HepG2 (cell line): ENCODE data around the gene CYRIA. TPM values are rescaled to one million over a fixed set of nuclear protein-coding genes. Genes with fewer than 3 reads are reported as not detected.
A peak's percentile ranks its signal among the peaks of the same experiment; 100 is the strongest.

Source experiments
- ATAC-seq: fragments of 200-7000 bp; cut with Tn5 transposase; 3 replicates; pipeline ENCODE4 v1.9.1; 2020; ENCODE audit warnings: mild to moderate bottlenecking, moderate library complexity
- BruUV-seq: library from RNA; stranded (reverse); fragments of 400-500 nt; replicated peaks from 2 replicates; lab custom pipeline; 2021; lab: Mats Ljungman, UMichigan
- CTCF ChIA-PET: fragments of 300-600 bp; formaldehyde crosslinking; extraction: SDS; loops from one replicate; lab custom pipeline; 2021; ENCODE audit warnings: low total read pairs, inconsistent platforms, low intra/inter-chr PET ratio; lab: Yijun Ruan, JAX
- POLR2A ChIA-PET: fragments of 350-600 bp; sonication (Branson Sonifier 250); formaldehyde crosslinking; loops from one replicate; lab custom pipeline; 2020; ENCODE audit warnings: antibody characterized with exemption, inconsistent platforms; lab: Yijun Ruan, JAX
- DNase-seq: peaks from one replicate; pipeline ENCODE4 v3.0.0-alpha.2; 2015; ENCODE audit warnings: low spot score
- FAIRE-seq: peaks from 3 replicates; lab custom pipeline; 2011; peaks lifted over from hg19 to GRCh38; lab: Jason Lieb, UNC
- H2AFZ ChIP-seq: one replicate; pipeline ENCODE4 v1.6.1; 2011; ENCODE audit warnings: low read length, inconsistent platforms
- H3K27ac ChIP-seq: fragments of 300-600 bp; 3 replicates; pipeline ENCODE4 v1.8.0; 2011; ENCODE audit warnings: mixed run types, mild to moderate bottlenecking, mixed read lengths, low read length, inconsistent platforms; ENCODE audit not compliant: insufficient read depth; ENCODE audit errors: extremely low read length
- H3K27me3 ChIP-seq, 2 experiments: fragments of 200-600 bp in 1 of 2; 2 replicates in 1 of 2; 3 replicates in 1 of 2; pipeline versions ENCODE4 v1.6.0 to v1.8.0; 2011; ENCODE audit warnings: low read length in 2 of 2, mild to moderate bottlenecking in 2 of 2, moderate library complexity in 2 of 2, inconsistent platforms in 1 of 2; ENCODE audit not compliant: insufficient read depth in 2 of 2, control insufficient read depth in 1 of 2
- H3K36me3 ChIP-seq, 2 experiments: fragments of 200-600 bp in 1 of 2; replicated peaks in 1 of 2; 2 replicates in 1 of 2; 3 replicates in 1 of 2; pipeline versions ENCODE4 v1.5.1 to v1.8.0; 2011; ENCODE audit warnings: low read length in 2 of 2, inconsistent platforms in 1 of 2; ENCODE audit not compliant: insufficient read depth in 2 of 2, control insufficient read depth in 1 of 2
- H3K4me1 ChIP-seq: 2 replicates; pipeline ENCODE4 v1.5.1; 2012; ENCODE audit warnings: low read length, inconsistent platforms; ENCODE audit not compliant: insufficient read depth
- H3K4me2 ChIP-seq: 2 replicates; pipeline ENCODE4 v1.6.0; 2011; ENCODE audit warnings: low read depth, low read length, inconsistent platforms
- H3K4me3 ChIP-seq, 3 experiments: fragments of 200-600 bp in 1 of 3; sonication (generic), shearing (Covaris generic) in 1 of 3; replicated peaks in 1 of 3; 2 replicates each; pipeline ENCODE4 v1.5.1; 2011 to 2016; ENCODE audit warnings: low read length in 3 of 3, inconsistent platforms in 2 of 3, low read depth in 2 of 3, mild to moderate bottlenecking in 2 of 3, control low read depth in 1 of 3, mixed read lengths in 1 of 3; ENCODE audit not compliant: insufficient read depth in 1 of 3
- H3K79me2 ChIP-seq: one replicate; pipeline ENCODE4 v1.6.1; 2011; ENCODE audit warnings: low read length, inconsistent platforms; ENCODE audit not compliant: insufficient read depth
- H3K9ac ChIP-seq: 2 replicates; pipeline ENCODE4 v1.6.0; 2011; ENCODE audit warnings: mild to moderate bottlenecking, low read depth, low read length, inconsistent platforms; ENCODE audit not compliant: insufficient read depth
- H3K9me3 ChIP-seq: 2 replicates; pipeline ENCODE4 v1.5.1; 2012; ENCODE audit warnings: mild to moderate bottlenecking, low read length
- H4K20me1 ChIP-seq: 2 replicates; pipeline ENCODE4 v1.6.0; 2011; ENCODE audit warnings: inconsistent platforms, mild to moderate bottlenecking, low read length, moderate library complexity; ENCODE audit not compliant: insufficient read depth
- MTA1 ChIP-seq: sonication (generic); formaldehyde crosslinking; IDR thresholded peaks from 2 replicates; pipeline ENCODE4 v1.4.0; 2020; ENCODE audit warnings: missing genetic modification reagents, mild to moderate bottlenecking, borderline replicate concordance
- NFE2L2 ChIP-seq: fragments of 150-350 bp; IDR thresholded peaks from 2 replicates; pipeline ENCODE4 v1.6.1; 2014; ENCODE audit warnings: low read length
- REL ChIP-seq: sonication (generic); formaldehyde crosslinking; conservative IDR thresholded peaks from 2 replicates; pipeline ENCODE4 v1.8.0; 2022; ENCODE audit warnings: mild to moderate bottlenecking, missing genetic modification reagents, moderate library complexity
- TAF15 ChIP-seq: fragments of 200-400 bp; formaldehyde crosslinking; IDR thresholded peaks from one replicate; pipeline ENCODE4 v1.6.1; 2018; ENCODE audit warnings: mild to moderate bottlenecking, low read depth, low read length; ENCODE audit not compliant: poor library complexity, severe bottlenecking
- TBX2 ChIP-seq: sonication (generic); formaldehyde crosslinking; IDR thresholded peaks from 2 replicates; pipeline ENCODE4 v1.5.0; 2020; ENCODE audit warnings: missing genetic modification reagents, mild to moderate bottlenecking, borderline replicate concordance
- ZNF501 ChIP-seq: sonication (generic); formaldehyde crosslinking; IDR thresholded peaks from 2 replicates; pipeline ENCODE4 v1.5.1; 2020; ENCODE audit warnings: mild to moderate bottlenecking, moderate library complexity, missing genetic modification reagents
- ZNF619 ChIP-seq: sonication (generic); formaldehyde crosslinking; IDR thresholded peaks from 2 replicates; pipeline ENCODE4 v1.4.0; 2020; ENCODE audit warnings: mild to moderate bottlenecking, missing genetic modification reagents
- ZNF75D ChIP-seq: sonication (generic); formaldehyde crosslinking; IDR thresholded peaks from 2 replicates; pipeline ENCODE4 v1.8.1; 2023; ENCODE audit warnings: missing genetic modification reagents, mild to moderate bottlenecking, borderline replicate concordance
- WGBS: methylation state at CpG from one replicate; pipeline ENCODE4 v1.1.6; 2017; ENCODE audit warnings: low lambda C conversion rate; 5-methylcytosine and 5-hydroxymethylcytosine counted together
- in situ Hi-C: cut with HindIII; loops from 2 replicates; pipeline ENCODE4 v1.10.0; 2017; ENCODE audit warnings: low pct_unique_long_range_greater_than_20kb; ENCODE audit not compliant: extremely low pct_ligation_motif_present
- intact Hi-C: fragments of 100-400 bp; cut with micrococcal nuclease; formaldehyde crosslinking; loops from one replicate; pipeline ENCODE4 v1.10.0; 2022; ENCODE audit not compliant: unreplicated experiment
- polyA plus RNA-seq, 8 experiments: library from polyadenylated mRNA; depleted of rRNA in 3 of 8; stranded (reverse) in 7 of 8; unstranded in 1 of 8; fragments of >200 nt; fragmentation: Illumina TruSeq in 4 of 8; extraction: Trizol in 4 of 8; gene quantifications; 2 replicates each; pipeline versions ENCODE4 v1.2.1 to v1.2.3, GENCODE V29; 2011 to 2016; ENCODE audit warnings: low read depth in 4 of 8, missing spikeins in 1 of 8, mixed read lengths in 1 of 8; ENCODE audit not compliant: insufficient read depth in 1 of 8
- total RNA-seq, 5 experiments: library from RNA; depleted of rRNA; stranded (reverse); fragments of >200 nt; fragmentation: Illumina TruSeq; extraction: Trizol; gene quantifications; 2 replicates each; pipeline ENCODE4 v1.2.3, GENCODE V29; 2016; ENCODE audit warnings: low read depth in 1 of 5
- TF ChIP-seq, protein P1 (sequence below): IDR thresholded peaks from 2 replicates; pipeline ENCODE4 v1.6.1; 2016; ENCODE audit warnings: missing biosample characterization, missing genetic modification reagents, low read depth
- TF ChIP-seq, protein P2 (sequence below): IDR thresholded peaks from 2 replicates; pipeline ENCODE4 v1.6.1; 2012; ENCODE audit warnings: low read length, improper control_type of control experiment
- TF ChIP-seq, protein P3 (sequence below): IDR thresholded peaks from 2 replicates; pipeline ENCODE4 v1.6.1; 2018; ENCODE audit warnings: missing genetic modification reagents, mild to moderate bottlenecking, missing compliant biosample characterization

The CYRIA gene
- total and polyA plus RNA-seq, 2 of the 13 experiments (the other 11 are each of a cell fraction or from before 2014, with no cell fraction given), result 0.09 TPM; not detected in 1

DNA sequence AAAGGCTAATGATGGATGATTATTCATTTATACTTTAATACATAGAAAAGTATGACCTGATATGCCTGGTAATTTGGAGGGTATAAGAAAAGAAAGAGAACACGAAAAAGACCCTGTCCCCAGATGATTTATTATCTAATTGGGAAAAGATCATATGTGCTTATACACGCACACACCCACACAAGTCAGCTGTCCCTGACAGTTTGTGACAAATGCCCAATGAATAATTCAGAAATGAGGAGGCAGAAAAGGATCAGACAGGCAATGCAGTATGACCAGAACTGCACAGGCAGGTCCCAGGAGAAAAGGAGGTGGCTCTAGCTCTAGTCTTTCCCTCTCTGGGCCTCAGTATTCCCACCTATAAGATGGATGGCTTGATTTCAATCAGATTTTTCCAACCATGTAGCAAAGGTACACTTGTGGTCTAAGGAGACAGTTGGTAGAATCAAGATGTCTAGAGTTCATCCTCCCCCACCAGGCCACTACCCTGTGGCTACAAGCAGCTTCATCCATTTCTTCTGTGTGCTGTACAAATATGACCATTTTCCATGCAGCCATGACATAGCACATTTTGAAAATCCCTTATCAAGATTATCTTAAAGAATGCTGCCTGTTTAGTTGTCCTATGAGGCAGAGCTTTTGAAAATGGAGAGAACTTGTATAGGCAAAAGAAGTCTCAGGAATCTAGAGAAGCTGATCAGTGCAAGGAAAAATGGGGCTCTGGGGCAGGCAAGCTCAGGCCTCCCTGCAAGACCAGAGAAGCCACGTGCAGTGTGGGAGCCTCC, 19.7 kb downstream of the CYRIA start:
- no peak for DNase-seq
- CTCF ChIA-PET, result no interaction called here
- intact Hi-C loops, result no loop called here
- TF ChIP-seq NFE2L2 (peak; percentile 50; the same call in 1 of the 2 replicates), TBX2 (no peak)
- TF ChIP-seq, all 625 proteins: peak for 1
- H2AFZ ChIP-seq, result no peak overlapping the region
- no peaks in the 10 kb centered on the region for H4K20me1 ChIP-seq
- H3K27me3 ChIP-seq, result no peaks in the 10 kb centered on the region
- 17% methylated on average over 3 of the region's 3 CpGs for WGBS
- FAIRE-seq (no peak), ATAC-seq (no peak)
- no peaks in the 10 kb centered on the region for H3K9me3 ChIP-seq
- H3K36me3 ChIP-seq, result no peaks in the 10 kb centered on the region
- no peak overlapping the region for H3K27ac ChIP-seq
- no peak overlapping the region for H3K9ac ChIP-seq
- H3K4me3 ChIP-seq, result no peak overlapping the region
- BruUV-seq, result no TSS peak
- POLR2A ChIA-PET, result no interaction called here
- no peaks in the 10 kb centered on the region for H3K79me2 ChIP-seq
- no peak overlapping the region for H3K4me2 ChIP-seq
- in situ Hi-C loops, result no loop called here
- H3K4me1 ChIP-seq, result no peaks in the 10 kb centered on the region

DNA sequence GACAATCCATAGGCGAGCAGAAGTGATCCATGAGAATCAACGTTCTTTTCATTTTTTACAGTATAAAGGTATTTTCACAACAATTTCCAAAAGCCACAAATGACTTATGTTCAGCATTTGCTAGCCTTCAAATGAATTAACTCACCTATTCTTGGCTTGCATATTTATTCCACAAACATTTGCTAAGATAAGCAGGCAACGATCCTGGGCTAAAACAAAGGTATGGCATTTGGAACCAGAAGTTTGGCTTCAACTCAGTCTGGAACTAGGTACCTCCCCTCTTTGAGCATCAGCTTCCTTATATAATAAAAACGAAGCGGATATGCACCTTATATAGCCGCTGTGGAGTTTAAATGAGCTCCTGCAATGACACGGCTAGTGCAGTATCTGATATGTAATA, 20.5 kb downstream of the CYRIA start:
- BruUV-seq, result no TSS peak
- H2AFZ ChIP-seq, result no peak overlapping the region
- 15% methylated on average over 7 of the region's 7 CpGs for WGBS
- no peaks in the 10 kb centered on the region for H3K4me1 ChIP-seq
- ATAC-seq (no peak), FAIRE-seq (no peak), DNase-seq (no peak)
- intact Hi-C loops, result no loop called here
- no peak overlapping the region for H3K4me2 ChIP-seq
- no peak overlapping the region for H3K27ac ChIP-seq
- no peaks in the 10 kb centered on the region for H3K36me3 ChIP-seq
- POLR2A ChIA-PET, result no interaction called here
- in situ Hi-C loops, result no loop called here
- H3K9me3 ChIP-seq, result no peaks in the 10 kb centered on the region
- H3K79me2 ChIP-seq, result no peaks in the 10 kb centered on the region
- no peaks in the 10 kb centered on the region for H4K20me1 ChIP-seq
- no peak overlapping the region for H3K4me3 ChIP-seq
- H3K27me3 ChIP-seq, result no peaks in the 10 kb centered on the region
- CTCF ChIA-PET, result no interaction called here
- H3K9ac ChIP-seq, result no peak overlapping the region
- TF ChIP-seq MTA1 (CRISPR knock-in tag) (no peak), ZNF619 (CRISPR knock-in tag) (no peak), TAF15 (no peak), REL (no peak), ZNF75D (CRISPR knock-in tag) (no peak), ZNF501 (no peak)
- TF ChIP-seq, protein P1, sequence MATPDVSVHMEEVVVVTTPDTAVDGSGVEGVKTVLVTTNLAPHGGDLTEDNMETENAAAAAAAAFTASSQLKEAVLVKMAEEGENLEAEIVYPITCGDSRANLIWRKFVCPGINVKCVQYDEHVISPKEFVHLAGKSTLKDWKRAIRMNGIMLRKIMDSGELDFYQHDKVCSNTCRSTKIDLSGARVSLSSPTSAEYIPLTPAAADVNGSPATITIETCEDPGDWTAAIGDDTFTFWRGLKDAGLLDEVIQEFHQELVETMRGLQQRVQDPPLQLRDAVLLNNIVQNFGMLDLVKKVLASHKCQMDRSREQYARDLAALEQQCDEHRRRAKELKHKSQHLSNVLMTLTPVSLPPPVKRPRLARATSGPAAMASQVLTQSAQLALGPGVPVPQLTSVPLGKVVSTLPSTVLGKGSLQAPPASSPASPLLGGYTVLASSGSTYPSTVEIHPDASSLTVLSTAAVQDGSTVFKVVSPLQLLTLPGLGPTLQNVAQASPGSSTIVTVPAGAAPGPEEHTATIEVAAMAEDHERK, result no peak
- TF ChIP-seq, protein P2, sequence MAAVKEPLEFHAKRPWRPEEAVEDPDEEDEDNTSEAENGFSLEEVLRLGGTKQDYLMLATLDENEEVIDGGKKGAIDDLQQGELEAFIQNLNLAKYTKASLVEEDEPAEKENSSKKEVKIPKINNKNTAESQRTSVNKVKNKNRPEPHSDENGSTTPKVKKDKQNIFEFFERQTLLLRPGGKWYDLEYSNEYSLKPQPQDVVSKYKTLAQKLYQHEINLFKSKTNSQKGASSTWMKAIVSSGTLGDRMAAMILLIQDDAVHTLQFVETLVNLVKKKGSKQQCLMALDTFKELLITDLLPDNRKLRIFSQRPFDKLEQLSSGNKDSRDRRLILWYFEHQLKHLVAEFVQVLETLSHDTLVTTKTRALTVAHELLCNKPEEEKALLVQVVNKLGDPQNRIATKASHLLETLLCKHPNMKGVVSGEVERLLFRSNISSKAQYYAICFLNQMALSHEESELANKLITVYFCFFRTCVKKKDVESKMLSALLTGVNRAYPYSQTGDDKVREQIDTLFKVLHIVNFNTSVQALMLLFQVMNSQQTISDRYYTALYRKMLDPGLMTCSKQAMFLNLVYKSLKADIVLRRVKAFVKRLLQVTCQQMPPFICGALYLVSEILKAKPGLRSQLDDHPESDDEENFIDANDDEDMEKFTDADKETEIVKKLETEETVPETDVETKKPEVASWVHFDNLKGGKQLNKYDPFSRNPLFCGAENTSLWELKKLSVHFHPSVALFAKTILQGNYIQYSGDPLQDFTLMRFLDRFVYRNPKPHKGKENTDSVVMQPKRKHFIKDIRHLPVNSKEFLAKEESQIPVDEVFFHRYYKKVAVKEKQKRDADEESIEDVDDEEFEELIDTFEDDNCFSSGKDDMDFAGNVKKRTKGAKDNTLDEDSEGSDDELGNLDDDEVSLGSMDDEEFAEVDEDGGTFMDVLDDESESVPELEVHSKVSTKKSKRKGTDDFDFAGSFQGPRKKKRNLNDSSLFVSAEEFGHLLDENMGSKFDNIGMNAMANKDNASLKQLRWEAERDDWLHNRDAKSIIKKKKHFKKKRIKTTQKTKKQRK, result no peak
- TF ChIP-seq, protein P3, sequence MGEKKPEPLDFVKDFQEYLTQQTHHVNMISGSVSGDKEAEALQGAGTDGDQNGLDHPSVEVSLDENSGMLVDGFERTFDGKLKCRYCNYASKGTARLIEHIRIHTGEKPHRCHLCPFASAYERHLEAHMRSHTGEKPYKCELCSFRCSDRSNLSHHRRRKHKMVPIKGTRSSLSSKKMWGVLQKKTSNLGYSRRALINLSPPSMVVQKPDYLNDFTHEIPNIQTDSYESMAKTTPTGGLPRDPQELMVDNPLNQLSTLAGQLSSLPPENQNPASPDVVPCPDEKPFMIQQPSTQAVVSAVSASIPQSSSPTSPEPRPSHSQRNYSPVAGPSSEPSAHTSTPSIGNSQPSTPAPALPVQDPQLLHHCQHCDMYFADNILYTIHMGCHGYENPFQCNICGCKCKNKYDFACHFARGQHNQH (CRISPR knock-in tag), result no peak
